Osteoblast (primary cell): ENCODE measurements around the gene SH3YL1. TPM values are rescaled to one million over a fixed set of nuclear protein-coding genes. Genes with fewer than 3 reads are reported as not detected.

Experiments
- DNase-seq: peaks from one replicate; pipeline ENCODE4 v3.0.0; 2011; ENCODE audit warnings: low spot score, mixed read lengths; ENCODE audit not compliant: insufficient read length; ENCODE audit errors: missing footprints
- H2AFZ ChIP-seq: 2 replicates; pipeline ENCODE4 v1.6.0; 2011; ENCODE audit warnings: mild to moderate bottlenecking, low read length
- H3K27ac ChIP-seq: 2 replicates; pipeline ENCODE4 v1.5.1; 2011; ENCODE audit warnings: mild to moderate bottlenecking, low read depth, low read length, moderate library complexity
- H3K27me3 ChIP-seq: 2 replicates; pipeline ENCODE4 v1.6.0; 2012; ENCODE audit warnings: mild to moderate bottlenecking, control low read depth, inconsistent platforms, low read length, moderate library complexity; ENCODE audit not compliant: insufficient read depth
- H3K36me3 ChIP-seq: 2 replicates; pipeline ENCODE4 v1.5.1; 2011; ENCODE audit warnings: mild to moderate bottlenecking, low read length, control low read depth, moderate library complexity; ENCODE audit not compliant: insufficient read depth
- H3K4me1 ChIP-seq: 2 replicates; pipeline ENCODE4 v1.5.1; 2011; ENCODE audit warnings: mild to moderate bottlenecking, low read length, control low read depth, moderate library complexity; ENCODE audit not compliant: insufficient read depth
- H3K4me2 ChIP-seq: 2 replicates; pipeline ENCODE4 v1.6.0; 2011; ENCODE audit warnings: mild to moderate bottlenecking, low read length; ENCODE audit not compliant: insufficient read depth
- H3K4me3 ChIP-seq: fragments of 200-600 bp; sonication (generic); 3 replicates; pipeline ENCODE4 v1.5.1; 2012; ENCODE audit warnings: mild to moderate bottlenecking, low read length, inconsistent platforms; ENCODE audit not compliant: insufficient read depth
- H3K79me2 ChIP-seq: 2 replicates; pipeline ENCODE4 v1.6.0; 2012; ENCODE audit warnings: mild to moderate bottlenecking, low read length, control low read depth, inconsistent platforms; ENCODE audit not compliant: insufficient read depth
- H3K9me3 ChIP-seq: 2 replicates; pipeline ENCODE4 v1.5.1; 2011; ENCODE audit warnings: low read depth, low read length, control low read depth
- H4K20me1 ChIP-seq: 2 replicates; pipeline ENCODE4 v1.6.0; 2012; ENCODE audit warnings: mild to moderate bottlenecking, low read length, control low read depth; ENCODE audit not compliant: insufficient read depth
- total RNA-seq: library from RNA; depleted of rRNA; stranded (reverse); fragments of >200 nt; gene quantifications from 2 replicates; pipeline ENCODE4 v1.2.3, GENCODE V29; 2012
- TF ChIP-seq, protein P1 (sequence below): IDR thresholded peaks from 2 replicates; pipeline ENCODE4 v1.5.1; 2011; ENCODE audit warnings: mild to moderate bottlenecking, low read depth, low read length, moderate library complexity; ENCODE audit errors: extremely low read depth

Gene SH3YL1
- total RNA-seq, 1 donor: 52.1 TPM

DNA sequence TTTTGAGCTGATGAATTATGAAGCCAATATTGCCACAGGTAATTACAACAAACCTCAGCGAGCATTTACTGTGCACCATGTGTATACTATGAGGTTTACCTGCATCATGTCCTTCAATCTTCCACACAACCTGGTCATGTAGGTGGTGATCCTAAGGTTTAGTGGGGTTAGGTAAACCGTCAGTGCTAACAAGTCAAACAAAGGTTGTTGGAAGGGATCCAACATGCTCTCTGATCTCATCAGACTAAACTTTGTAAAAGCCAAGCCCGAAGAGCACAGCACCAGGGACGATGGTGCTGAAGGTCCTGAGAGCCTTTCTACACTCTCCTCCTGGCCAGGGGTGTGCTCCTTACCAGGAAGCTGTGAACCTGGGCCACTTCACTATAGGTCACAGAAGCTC, 29.4 kb downstream of the SH3YL1 start:
- Histone ChIP-seq H3K36me3 (peaks cover 17% of the 10 kb centered on the region), H4K20me1 (no peaks in the 10 kb centered on the region), H3K4me3 (no peak overlapping the region), H3K9me3 (no peaks in the 10 kb centered on the region), H3K4me2 (no peak overlapping the region), H3K79me2 (no peaks in the 10 kb centered on the region), H3K4me1 (no peaks in the 10 kb centered on the region), H3K27me3 (no peaks in the 10 kb centered on the region), H2AFZ (no peak overlapping the region), H3K27ac (no peak overlapping the region)
- TF ChIP-seq, protein P1, sequence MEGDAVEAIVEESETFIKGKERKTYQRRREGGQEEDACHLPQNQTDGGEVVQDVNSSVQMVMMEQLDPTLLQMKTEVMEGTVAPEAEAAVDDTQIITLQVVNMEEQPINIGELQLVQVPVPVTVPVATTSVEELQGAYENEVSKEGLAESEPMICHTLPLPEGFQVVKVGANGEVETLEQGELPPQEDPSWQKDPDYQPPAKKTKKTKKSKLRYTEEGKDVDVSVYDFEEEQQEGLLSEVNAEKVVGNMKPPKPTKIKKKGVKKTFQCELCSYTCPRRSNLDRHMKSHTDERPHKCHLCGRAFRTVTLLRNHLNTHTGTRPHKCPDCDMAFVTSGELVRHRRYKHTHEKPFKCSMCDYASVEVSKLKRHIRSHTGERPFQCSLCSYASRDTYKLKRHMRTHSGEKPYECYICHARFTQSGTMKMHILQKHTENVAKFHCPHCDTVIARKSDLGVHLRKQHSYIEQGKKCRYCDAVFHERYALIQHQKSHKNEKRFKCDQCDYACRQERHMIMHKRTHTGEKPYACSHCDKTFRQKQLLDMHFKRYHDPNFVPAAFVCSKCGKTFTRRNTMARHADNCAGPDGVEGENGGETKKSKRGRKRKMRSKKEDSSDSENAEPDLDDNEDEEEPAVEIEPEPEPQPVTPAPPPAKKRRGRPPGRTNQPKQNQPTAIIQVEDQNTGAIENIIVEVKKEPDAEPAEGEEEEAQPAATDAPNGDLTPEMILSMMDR: no peak
- DNase-seq: no peak

DNA sequence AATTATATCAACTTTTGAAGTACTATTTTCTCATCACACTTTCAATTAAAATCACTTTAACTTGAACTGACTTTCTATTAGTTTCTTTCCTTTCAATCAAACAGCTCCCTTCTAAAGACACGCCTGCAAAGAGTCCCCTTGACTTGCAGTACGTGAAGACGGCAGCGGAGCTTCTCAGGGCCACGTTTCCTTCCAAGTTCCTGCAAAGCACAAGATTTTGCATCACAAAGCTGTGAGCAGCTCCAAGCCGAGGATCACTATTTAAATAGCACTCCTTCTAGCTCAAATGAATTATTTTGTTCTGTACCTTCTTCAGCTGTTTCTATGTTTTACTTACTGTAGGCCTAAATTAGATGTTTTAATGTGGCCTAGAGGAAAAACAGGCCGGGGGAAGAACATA, 30.8 kb downstream of the SH3YL1 start:
- DNase-seq: no peak
- Histone ChIP-seq H3K4me1 (no peaks in the 10 kb centered on the region), H3K4me2 (no peak overlapping the region), H3K9me3 (no peaks in the 10 kb centered on the region), H3K27me3 (no peaks in the 10 kb centered on the region), H3K36me3 (peaks cover 22% of the 10 kb centered on the region), H3K79me2 (no peaks in the 10 kb centered on the region), H2AFZ (no peak overlapping the region), H3K4me3 (no peak overlapping the region), H3K27ac (no peak overlapping the region), H4K20me1 (no peaks in the 10 kb centered on the region)
- TF ChIP-seq, protein P1: no peak

DNA sequence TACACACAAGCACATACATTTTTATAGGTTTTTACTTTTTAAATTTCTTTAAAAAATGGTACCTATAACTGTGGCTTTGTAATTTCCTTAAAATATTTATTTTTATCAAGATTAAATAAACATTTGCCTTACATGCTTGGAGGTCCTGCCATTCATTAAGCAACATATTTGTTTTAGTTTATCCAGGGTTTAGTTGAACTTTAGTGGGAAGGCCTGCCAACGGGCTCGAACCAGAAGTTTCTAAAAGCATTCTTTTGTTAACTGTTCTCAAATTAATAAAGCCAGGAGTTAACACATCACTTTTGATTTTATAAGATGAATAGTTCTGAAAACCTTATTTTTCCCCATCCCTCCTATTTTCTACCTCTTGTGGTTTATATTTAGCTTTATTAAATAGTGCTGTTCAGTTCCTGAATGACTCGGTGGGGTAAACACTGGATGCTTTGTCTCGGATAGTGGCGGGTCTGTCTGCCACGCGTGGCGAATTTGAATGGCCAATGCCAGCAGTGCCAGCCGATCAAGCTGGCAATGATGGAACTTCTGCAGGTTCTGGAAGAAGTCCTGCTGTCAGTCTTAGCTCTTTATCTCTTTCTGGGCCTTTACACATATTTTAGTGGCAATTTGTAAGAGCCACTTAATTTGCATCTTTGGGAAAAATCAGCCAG, 32.2 kb downstream of the SH3YL1 start:
- Histone ChIP-seq H3K9me3 (no peaks in the 10 kb centered on the region), H4K20me1 (no peaks in the 10 kb centered on the region), H3K27ac (no peak overlapping the region), H3K4me1 (no peaks in the 10 kb centered on the region), H3K4me2 (no peak overlapping the region), H2AFZ (no peak overlapping the region), H3K4me3 (no peak overlapping the region), H3K36me3 (peaks cover 22% of the 10 kb centered on the region), H3K27me3 (no peaks in the 10 kb centered on the region), H3K79me2 (no peaks in the 10 kb centered on the region)
- no peak for DNase-seq
- TF ChIP-seq, protein P1: no peak

DNA sequence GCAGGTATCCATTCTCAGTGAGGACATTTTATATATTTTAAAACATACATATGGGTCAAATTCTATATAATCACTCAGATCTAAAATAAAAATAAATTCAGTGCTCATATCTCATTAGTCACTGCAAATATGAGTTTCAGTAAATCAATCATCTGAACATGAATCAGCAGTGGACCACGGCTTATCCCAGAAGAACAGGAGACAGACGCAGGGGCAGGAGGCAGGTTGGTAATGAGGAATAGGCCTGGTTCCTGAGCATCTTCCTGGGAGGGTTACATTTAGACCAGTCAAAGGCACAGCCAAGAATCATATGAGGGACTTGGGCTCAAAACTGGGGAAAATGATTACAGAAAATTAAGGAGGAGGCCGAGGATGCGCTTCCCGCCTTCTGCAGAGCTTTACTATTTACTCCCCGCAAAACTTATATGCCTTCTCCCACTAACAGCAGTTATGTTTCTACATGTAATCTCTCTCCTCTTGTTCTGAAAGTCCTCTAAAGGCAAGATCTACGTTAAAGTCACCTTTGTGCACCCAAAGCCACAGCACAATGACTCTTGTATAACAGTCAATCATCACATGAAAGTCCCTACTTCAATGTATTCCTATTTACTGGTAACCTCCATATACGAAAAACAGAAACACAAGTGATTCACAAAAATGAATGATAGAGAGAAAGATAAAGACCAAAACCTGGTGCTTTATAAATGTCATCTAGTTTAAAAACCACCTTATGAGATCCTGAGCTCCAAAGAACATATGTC, 35.1 kb downstream of the SH3YL1 start:
- peaks cover 24% of the 10 kb centered on the region for H3K36me3 ChIP-seq
- no peak overlapping the region for H3K4me3 ChIP-seq
- no peak for DNase-seq
- H3K79me2 ChIP-seq: no peaks in the 10 kb centered on the region
- H3K27ac ChIP-seq: no peak overlapping the region
- H2AFZ ChIP-seq: no peak overlapping the region
- H3K9me3 ChIP-seq: no peaks in the 10 kb centered on the region
- no peak overlapping the region for H3K4me2 ChIP-seq
- TF ChIP-seq, protein P1: no peak
- no peaks in the 10 kb centered on the region for H3K27me3 ChIP-seq
- H4K20me1 ChIP-seq: no peaks in the 10 kb centered on the region
- no peaks in the 10 kb centered on the region for H3K4me1 ChIP-seq
